Measurements from ENCODE around the gene CALCB.

GRCh38 chr11:15027011-15027410 lies 46.4 kb upstream of the CALCB start:
- TF ChIP-seq EZH2 (IDR thresholded peaks at IDR 0.05; ENCODE audit: borderline replicate concordance, low read depth, low read length, poor library complexity, severe bottlenecking) (no peak), CTCF (conservative IDR thresholded peaks at IDR 0.05; ENCODE audit: low read depth, low read length) (no peak)
